SJCRH30 (cell line): Measurements from ENCODE around the gene MCFD2. TPM values are rescaled to one million over a fixed set of nuclear protein-coding genes. Genes with fewer than 3 reads are reported as not detected.
"Not testable (repeated sequence)": the region's sequence is repeated elsewhere in the genome, so short reads cannot be mapped to it uniquely, and the experiment has no call there.

ENCODE experiments used
- DNase-seq, 2 experiments: peaks; one replicate each; pipeline ENCODE4 v3.0.0-alpha.2; 2015 to 2020
- H3K27ac ChIP-seq: fragments of 250-450 bp; sonication (Bioruptor Pico); 2 replicates; pipeline ENCODE4 v1.5.1; 2020; ENCODE audit warnings: mild to moderate bottlenecking, moderate library complexity
- H3K27me3 ChIP-seq: fragments of 250-450 bp; sonication (Bioruptor Pico); 2 replicates; pipeline ENCODE4 v1.5.1; 2020; ENCODE audit warnings: mild to moderate bottlenecking, moderate library complexity
- H3K36me3 ChIP-seq: fragments of 250-450 bp; sonication (Bioruptor Pico); 2 replicates; pipeline ENCODE4 v1.5.1; 2020; ENCODE audit warnings: mild to moderate bottlenecking, moderate library complexity
- H3K4me1 ChIP-seq: fragments of 250-450 bp; sonication (Bioruptor Pico); 2 replicates; pipeline ENCODE4 v1.5.1; 2020; ENCODE audit warnings: mild to moderate bottlenecking, moderate library complexity
- H3K4me3 ChIP-seq: fragments of 250-450 bp; sonication (Bioruptor Pico); 2 replicates; pipeline ENCODE4 v1.5.1; 2020; ENCODE audit warnings: mild to moderate bottlenecking, moderate library complexity
- H3K9me3 ChIP-seq: fragments of 250-450 bp; sonication (Bioruptor Pico); replicated peaks from 2 replicates; pipeline ENCODE4 v1.5.1; 2020; ENCODE audit warnings: mild to moderate bottlenecking, moderate library complexity
- total RNA-seq: library from RNA; depleted of rRNA; stranded (reverse); fragments of >200 nt; shearing (Covaris generic); gene quantifications from 2 replicates; pipeline ENCODE4 v1.2.3, GENCODE V29; 2014

Gene MCFD2
- total RNA-seq, 1 experiment from 2014 or later = 113 TPM

GRCh38 chr2:46876741-46877384 is 38.7 kb downstream of the MCFD2 start:
- H3K4me3 ChIP-seq = no peak overlapping the region
- H3K4me1 ChIP-seq = peaks cover 62% of the 10 kb centered on the region
- H3K9me3 ChIP-seq = 0 out of 2 replicates have a peak, but pooled peaks cover 3% of the 10 kb centered on the region
- peak; percentile 39 to 78 for DNase-seq
- H3K36me3 ChIP-seq = no peaks in the 10 kb centered on the region
- H3K27me3 ChIP-seq = no peaks in the 10 kb centered on the region
- H3K27ac ChIP-seq = no peak overlapping the region

- H3K36me3 ChIP-seq, H3K4me3 ChIP-seq, H3K9me3 ChIP-seq, H3K27me3 ChIP-seq, DNase-seq: not testable (repeated sequence)
- peaks cover 55% of the 10 kb centered on the region for H3K4me1 ChIP-seq
- peak overlapping the region; percentile 93 for H3K27ac ChIP-seq
Observed at GRCh38 chr2:46875962-46876689, 39.5 kb downstream of the MCFD2 start.

- DNase-seq = peak; percentile 54 to 79
- Histone ChIP-seq H3K9me3 (0 out of 2 replicates have a peak, but pooled peaks cover 3% of the 10 kb centered on the region), H3K4me1 (peaks cover 53% of the 10 kb centered on the region), H3K27ac (peak overlapping the region; percentile 93), H3K4me3 (peak overlapping the region; percentile 17), H3K36me3 (no peaks in the 10 kb centered on the region), H3K27me3 (no peaks in the 10 kb centered on the region)
Observed at GRCh38 chr2:46875226-46875899, 40.2 kb downstream of the MCFD2 start.

- Histone ChIP-seq H3K4me1 (peaks cover 55% of the 10 kb centered on the region), H3K27ac (peak overlapping the region; percentile 93)
- DNase-seq = peak; percentile 77 to 94
Observed at GRCh38 chr2:46874236-46874929, 41.2 kb downstream of the MCFD2 start.

GRCh38 chr2:46873604-46874068 is 42.0 kb downstream of the MCFD2 start:
- H3K4me1 ChIP-seq = peaks cover 51% of the 10 kb centered on the region
- H3K4me3 ChIP-seq = no peak overlapping the region
- no peaks in the 10 kb centered on the region for H3K27me3 ChIP-seq
- peak overlapping the region; percentile 93 for H3K27ac ChIP-seq
- 0 out of 2 replicates have a peak, but pooled peaks cover 3% of the 10 kb centered on the region for H3K9me3 ChIP-seq
- DNase-seq = peak; percentile 92 to 95
- H3K36me3 ChIP-seq = no peaks in the 10 kb centered on the region

More at GRCh38 chr2:46874236-46874929, 41.2 kb downstream of the MCFD2 start:
- Histone ChIP-seq H3K9me3 (0 out of 2 replicates have a peak, but pooled peaks cover 3% of the 10 kb centered on the region), H3K27me3 (no peaks in the 10 kb centered on the region), H3K4me3 (peak overlapping the region; percentile 17), H3K36me3 (no peaks in the 10 kb centered on the region)

GRCh38 chr2:46872902-46873603 is 42.6 kb downstream of the MCFD2 start:
- no peak for DNase-seq
- Histone ChIP-seq H3K36me3 (no peaks in the 10 kb centered on the region), H3K27ac (peak overlapping the region; percentile 93), H3K9me3 (0 out of 2 replicates have a peak, but pooled peaks cover 3% of the 10 kb centered on the region), H3K27me3 (no peaks in the 10 kb centered on the region), H3K4me1 (peaks cover 45% of the 10 kb centered on the region), H3K4me3 (no peak overlapping the region)

- H3K27ac ChIP-seq = no peak overlapping the region
- H3K27me3 ChIP-seq = no peaks in the 10 kb centered on the region
- DNase-seq = no peak
- peaks cover 41% of the 10 kb centered on the region for H3K4me1 ChIP-seq
- no peaks in the 10 kb centered on the region for H3K36me3 ChIP-seq
- no peak overlapping the region for H3K4me3 ChIP-seq
- 0 out of 2 replicates have a peak, but pooled peaks cover 3% of the 10 kb centered on the region for H3K9me3 ChIP-seq
Observed at GRCh38 chr2:46871976-46872381, 43.6 kb downstream of the MCFD2 start.

- H3K36me3 ChIP-seq = no peaks in the 10 kb centered on the region
- peaks cover 33% of the 10 kb centered on the region for H3K4me1 ChIP-seq
- H3K27me3 ChIP-seq = no peaks in the 10 kb centered on the region
- peaks cover 3% of the 10 kb centered on the region; the same call in 1 of the 2 replicates for H3K9me3 ChIP-seq
- DNase-seq = no peak
- H3K4me3 ChIP-seq = no peak overlapping the region
- H3K27ac ChIP-seq = no peak overlapping the region
Observed at GRCh38 chr2:46870051-46870839, 45.4 kb downstream of the MCFD2 start.

- H3K4me3 ChIP-seq = no peak overlapping the region
- no peak for DNase-seq
- no peaks in the 10 kb centered on the region for H3K27me3 ChIP-seq
- no peaks in the 10 kb centered on the region for H3K36me3 ChIP-seq
- peaks cover 8% of the 10 kb centered on the region for H3K9me3 ChIP-seq
- peaks cover 27% of the 10 kb centered on the region for H3K4me1 ChIP-seq
- H3K27ac ChIP-seq = no peak overlapping the region
Observed at GRCh38 chr2:46869621-46870020, 46.0 kb downstream of the MCFD2 start.

GRCh38 chr2:46866770-46867246 is 48.8 kb downstream of the MCFD2 start:
- no peak overlapping the region for H3K27ac ChIP-seq
- H3K4me3 ChIP-seq = no peak overlapping the region
- DNase-seq = no peak
- no peaks in the 10 kb centered on the region for H3K36me3 ChIP-seq
- H3K27me3 ChIP-seq = no peaks in the 10 kb centered on the region
- H3K9me3 ChIP-seq = peaks cover 9% of the 10 kb centered on the region
- peaks cover 6% of the 10 kb centered on the region; the same call in 1 of the 2 replicates for H3K4me1 ChIP-seq

- Histone ChIP-seq H3K27ac (no peak overlapping the region), H3K9me3 (peaks cover 9% of the 10 kb centered on the region), H3K4me3 (no peak overlapping the region), H3K4me1 (peaks cover 6% of the 10 kb centered on the region; the same call in 1 of the 2 replicates), H3K27me3 (no peaks in the 10 kb centered on the region), H3K36me3 (no peaks in the 10 kb centered on the region)
- DNase-seq = no peak
Observed at GRCh38 chr2:46865181-46865970, 50.2 kb downstream of the MCFD2 start.

GRCh38 chr2:46863882-46864281 is 51.7 kb downstream of the MCFD2 start:
- Histone ChIP-seq H3K36me3 (no peaks in the 10 kb centered on the region), H3K9me3 (peaks cover 9% of the 10 kb centered on the region), H3K4me1 (peaks cover under 1% of the 10 kb centered on the region; the same call in 1 of the 2 replicates), H3K27ac (no peak overlapping the region), H3K4me3 (no peak overlapping the region), H3K27me3 (no peaks in the 10 kb centered on the region)
- DNase-seq = no peak
